IMR-90 (cell line): ENCODE data around the gene GYPB. TPM values are rescaled to one million over a fixed set of nuclear protein-coding genes. Genes with fewer than 3 reads are reported as not detected.

ENCODE experiments used
- polyA plus RNA-seq, 3 experiments: library from polyadenylated mRNA; depleted of rRNA; stranded (reverse); fragments of >200 nt; gene quantifications; 2 replicates each; pipeline ENCODE4 v1.2.3, GENCODE V29; 2012; ENCODE audit warnings: low replicate concordance in 1 of 3
- total RNA-seq: library from RNA; depleted of rRNA; stranded (reverse); fragments of >200 nt; gene quantifications from 2 replicates; pipeline ENCODE4 v1.2.3, GENCODE V29; 2012; rRNA removed

GYPB gene
- total and polyA plus RNA-seq, 2 of the 4 experiments (the other 2 are of a cell fraction): not detected

Other genes starting within 250 kb of the GYPB start
- gene GYPE, start 113.8 kb downstream of the GYPB start, total RNA-seq: 0.28 and 0.54 TPM in 2 replicates
- 0.36 and 0.42 TPM in 2 replicates for gene GYPE, start 113.8 kb downstream of the GYPB start, polyA plus RNA-seq (2012; rRNA removed)
- gene GYPA, start 121.3 kb upstream of the GYPB start, total RNA-seq: not detected in 2 replicates
- not detected in 2 replicates for gene GYPA, start 121.3 kb upstream of the GYPB start, polyA plus RNA-seq (2012; rRNA removed)